Suprapubic skin (tissue), 3 donors: ENCODE data around the gene SLX9.

Experiments
- EP300 ChIP-seq: sonication (generic); formaldehyde crosslinking; IDR thresholded peaks from one replicate; pipeline ENCODE4 v1.6.1; 2017; ENCODE audit warnings: antibody characterized with exemption
- POLR2A ChIP-seq, 2 donors: fragments of 450-650 bp; IDR thresholded peaks; one replicate each; pipeline ENCODE4 v1.6.1; 2017; ENCODE audit warnings: antibody characterized with exemption in 2 of 2, mild to moderate bottlenecking in 2 of 2, moderate library complexity in 2 of 2
- TF ChIP-seq, protein P1 (sequence below), 2 donors: fragments of 200-600 bp in 1 of 2; fragments of 450-650 bp in 1 of 2; sonication (generic) in 1 of 2; IDR thresholded peaks; one replicate each; pipeline ENCODE4 v1.5.1; 2016 to 2019; ENCODE audit warnings: antibody characterized with exemption in 2 of 2, mild to moderate bottlenecking in 1 of 2, moderate library complexity in 1 of 2

DNA sequence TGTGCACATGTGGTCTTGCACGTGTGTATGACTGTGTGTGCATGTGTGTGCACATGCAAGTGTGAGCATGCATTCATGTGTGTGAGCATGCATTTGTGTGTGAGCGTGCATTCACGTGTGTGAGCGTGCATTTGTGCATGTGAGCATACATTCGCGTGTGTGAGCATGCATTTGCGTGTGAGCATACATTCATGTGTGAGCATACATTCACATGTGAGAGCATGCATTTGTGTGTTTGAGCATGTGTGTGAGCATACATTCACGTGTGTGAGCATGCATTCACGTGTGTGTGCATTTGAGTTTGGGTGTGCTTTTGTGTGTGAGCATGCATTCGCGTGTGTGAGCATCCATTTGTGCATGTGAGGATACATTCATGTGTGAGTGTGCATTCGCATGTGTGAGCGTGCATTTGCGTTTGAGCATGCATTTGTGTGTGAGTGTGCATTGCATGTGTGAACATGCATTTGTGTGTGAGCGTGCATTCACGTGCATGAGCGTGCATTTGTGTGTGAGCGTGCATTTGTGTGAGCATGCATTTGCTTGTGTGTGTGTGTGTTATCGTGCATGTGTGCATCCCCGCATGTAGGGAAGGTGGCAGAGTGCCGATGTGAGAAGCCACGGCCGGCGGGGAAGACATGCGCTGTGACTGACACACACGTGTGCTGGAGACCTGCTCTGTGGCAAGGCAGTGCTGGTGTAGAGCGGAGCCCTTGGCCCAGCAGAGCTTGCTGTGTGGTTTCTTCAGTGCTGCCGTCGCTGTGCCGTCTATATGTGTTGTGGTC lies 37.4 kb upstream of the SLX9 start:
- TF ChIP-seq, protein P1, sequence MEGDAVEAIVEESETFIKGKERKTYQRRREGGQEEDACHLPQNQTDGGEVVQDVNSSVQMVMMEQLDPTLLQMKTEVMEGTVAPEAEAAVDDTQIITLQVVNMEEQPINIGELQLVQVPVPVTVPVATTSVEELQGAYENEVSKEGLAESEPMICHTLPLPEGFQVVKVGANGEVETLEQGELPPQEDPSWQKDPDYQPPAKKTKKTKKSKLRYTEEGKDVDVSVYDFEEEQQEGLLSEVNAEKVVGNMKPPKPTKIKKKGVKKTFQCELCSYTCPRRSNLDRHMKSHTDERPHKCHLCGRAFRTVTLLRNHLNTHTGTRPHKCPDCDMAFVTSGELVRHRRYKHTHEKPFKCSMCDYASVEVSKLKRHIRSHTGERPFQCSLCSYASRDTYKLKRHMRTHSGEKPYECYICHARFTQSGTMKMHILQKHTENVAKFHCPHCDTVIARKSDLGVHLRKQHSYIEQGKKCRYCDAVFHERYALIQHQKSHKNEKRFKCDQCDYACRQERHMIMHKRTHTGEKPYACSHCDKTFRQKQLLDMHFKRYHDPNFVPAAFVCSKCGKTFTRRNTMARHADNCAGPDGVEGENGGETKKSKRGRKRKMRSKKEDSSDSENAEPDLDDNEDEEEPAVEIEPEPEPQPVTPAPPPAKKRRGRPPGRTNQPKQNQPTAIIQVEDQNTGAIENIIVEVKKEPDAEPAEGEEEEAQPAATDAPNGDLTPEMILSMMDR (IDR thresholded peaks at IDR 0.05): no peak
- TF ChIP-seq POLR2A (IDR thresholded peaks at IDR 0.05) (no peak), EP300 (no peak)
